WTC11 (cell line): ENCODE results near the gene KPNA4. TPM values are rescaled to one million over a fixed set of nuclear protein-coding genes. Genes with fewer than 3 reads are reported as not detected.

Experiments used
- ATAC-seq: fragments of 200-7000 bp; cut with Tn5 transposase; 2 replicates; pipeline ENCODE4 v1.10.0; 2021; ENCODE audit warnings: mild to moderate bottlenecking, moderate library complexity
- CTCF ChIA-PET: fragments of 300-600 bp; sonication (Branson Sonifier 250); formaldehyde crosslinking; loops from one replicate; lab custom pipeline; 2021; ENCODE audit warnings: antibody characterized with exemption; lab: Charles Lee
- POLR2A ChIA-PET: fragments of 350-600 bp; sonication (Branson Sonifier 250); formaldehyde crosslinking; loops from one replicate; lab custom pipeline; 2021; ENCODE audit warnings: antibody characterized with exemption; lab: Charles Lee
- DNase-seq: peaks from one replicate; pipeline ENCODE4 v3.0.0; 2021; ENCODE audit warnings: low spot score
- H3K27ac Mint-ChIP-seq: 2 replicates; pipeline ENCODE4 v1.8.0; 2021; ENCODE audit warnings: mixed read lengths
- H3K27me3 Mint-ChIP-seq: 2 replicates; pipeline ENCODE4 v1.8.0; 2021; ENCODE audit warnings: low read depth, mild to moderate bottlenecking, moderate library complexity, mixed read lengths
- H3K36me3 Mint-ChIP-seq: 2 replicates; pipeline ENCODE4 v1.8.0; 2021; ENCODE audit warnings: mixed read lengths
- H3K4me1 Mint-ChIP-seq: 2 replicates; pipeline ENCODE4 v1.8.0; 2022; ENCODE audit warnings: mixed read lengths
- H3K4me3 Mint-ChIP-seq: 2 replicates; pipeline ENCODE4 v1.8.0; 2021; ENCODE audit warnings: mild to moderate bottlenecking, moderate library complexity, mixed read lengths
- H3K9me3 Mint-ChIP-seq: 2 replicates; pipeline ENCODE4 v1.8.0; 2021; ENCODE audit warnings: mixed read lengths
- ARID4B ChIP-seq: sonication (generic); formaldehyde crosslinking; IDR thresholded peaks from 2 replicates; pipeline ENCODE4 v1.8.0; 2023; ENCODE audit warnings: missing genetic modification reagents, mild to moderate bottlenecking, borderline replicate concordance
- CBFB ChIP-seq: sonication (generic); formaldehyde crosslinking; IDR thresholded peaks from 2 replicates; pipeline ENCODE4 v1.8.1; 2022; ENCODE audit warnings: mild to moderate bottlenecking, low read depth, missing genetic modification reagents
- CDX4 ChIP-seq: fragments of 250-450 bp; sonication (Bioruptor Pico); IDR thresholded peaks from 2 replicates; pipeline ENCODE4 v1.9.0; 2021; ENCODE audit warnings: moderate library complexity, mild to moderate bottlenecking, inconsistent platforms, borderline replicate concordance
- CTCF ChIP-seq: fragments of 200-600 bp; IDR thresholded peaks from 2 replicates; pipeline ENCODE4 v1.8.0; 2022; ENCODE audit warnings: antibody characterized with exemption
- ERG ChIP-seq: fragments of 250-450 bp; sonication (Bioruptor Pico); IDR thresholded peaks from 2 replicates; pipeline ENCODE4 v1.8.0; 2021; ENCODE audit warnings: mild to moderate bottlenecking
- ETV6 ChIP-seq: sonication (generic); formaldehyde crosslinking; IDR thresholded peaks from 2 replicates; pipeline ENCODE4 v1.8.1; 2022; ENCODE audit warnings: mild to moderate bottlenecking, missing genetic modification reagents
- FOXP1 ChIP-seq: sonication (generic); formaldehyde crosslinking; IDR thresholded peaks from 2 replicates; pipeline ENCODE4 v1.8.0; 2022; ENCODE audit warnings: missing genetic modification reagents, mild to moderate bottlenecking, moderate library complexity, borderline replicate concordance
- GRHL2 ChIP-seq: fragments of 250-450 bp; sonication (Bioruptor Pico); IDR thresholded peaks from 2 replicates; pipeline ENCODE4 v1.8.0; 2022; ENCODE audit warnings: mild to moderate bottlenecking, moderate library complexity; ENCODE audit not compliant: insufficient replicate concordance, severe bottlenecking
- GTF2I ChIP-seq: fragments of 250-450 bp; sonication (Bioruptor Pico); conservative IDR thresholded peaks from 2 replicates; pipeline ENCODE4 v1.4.0; 2021; ENCODE audit warnings: mild to moderate bottlenecking
- IRF2 ChIP-seq: sonication (generic); formaldehyde crosslinking; IDR thresholded peaks from 2 replicates; pipeline ENCODE4 v1.8.0; 2022; ENCODE audit warnings: low read depth, missing genetic modification reagents, borderline replicate concordance
- KAT7 ChIP-seq: sonication (generic); formaldehyde crosslinking; IDR thresholded peaks from 2 replicates; pipeline ENCODE4 v1.8.1; 2023; ENCODE audit warnings: missing genetic modification reagents, mild to moderate bottlenecking, borderline replicate concordance
- NR1H2 ChIP-seq: sonication (generic); formaldehyde crosslinking; IDR thresholded peaks from 2 replicates; pipeline ENCODE4 v1.9.0; 2021; ENCODE audit warnings: mild to moderate bottlenecking, moderate library complexity, missing genetic modification reagents
- NR2C2 ChIP-seq: sonication (generic); formaldehyde crosslinking; IDR thresholded peaks from 2 replicates; pipeline ENCODE4 v1.8.0; 2022; ENCODE audit warnings: mild to moderate bottlenecking, missing genetic modification reagents
- NR3C1 ChIP-seq: sonication (generic); formaldehyde crosslinking; conservative IDR thresholded peaks from 2 replicates; pipeline ENCODE4 v1.8.1; 2023; ENCODE audit warnings: low read depth, mild to moderate bottlenecking, missing genetic modification reagents
- SMAD3 ChIP-seq: sonication (generic); formaldehyde crosslinking; IDR thresholded peaks from 2 replicates; pipeline ENCODE4 v1.8.0; 2022; ENCODE audit warnings: missing genetic modification reagents, mild to moderate bottlenecking, borderline replicate concordance
- SMAD4 ChIP-seq: sonication (generic); formaldehyde crosslinking; IDR thresholded peaks from 2 replicates; pipeline ENCODE4 v1.8.0; 2022; ENCODE audit warnings: mild to moderate bottlenecking, missing genetic modification reagents
- ZMAT4 ChIP-seq: fragments of 250-450 bp; sonication (Bioruptor Pico); IDR thresholded peaks from 2 replicates; pipeline ENCODE4 v1.9.0; 2021; ENCODE audit warnings: mild to moderate bottlenecking
- ZNF232 ChIP-seq: sonication (generic); formaldehyde crosslinking; IDR thresholded peaks from 2 replicates; pipeline ENCODE4 v1.8.0; 2022; ENCODE audit warnings: mild to moderate bottlenecking, missing genetic modification reagents
- ZNF263 ChIP-seq: sonication (generic); formaldehyde crosslinking; IDR thresholded peaks from 2 replicates; pipeline ENCODE4 v1.8.1; 2022; ENCODE audit warnings: low read depth, mild to moderate bottlenecking, moderate library complexity, missing genetic modification reagents
- ZNF396 ChIP-seq: fragments of 250-450 bp; sonication (Bioruptor Pico); IDR thresholded peaks from 2 replicates; pipeline ENCODE4 v1.8.0; 2021; ENCODE audit warnings: mild to moderate bottlenecking, moderate library complexity, borderline replicate concordance
- ZNF416 ChIP-seq: fragments of 250-450 bp; sonication (Bioruptor Pico); IDR thresholded peaks from 2 replicates; pipeline ENCODE4 v1.9.0; 2021; ENCODE audit warnings: mild to moderate bottlenecking, inconsistent platforms
- ZNF512 ChIP-seq: sonication (generic); formaldehyde crosslinking; IDR thresholded peaks from 2 replicates; pipeline ENCODE4 v1.8.1; 2022; ENCODE audit warnings: missing genetic modification reagents, borderline replicate concordance
- total RNA-seq: library from RNA; stranded (reverse); gene quantifications from 3 replicates; pipeline ENCODE4 v1.2.3, GENCODE V29; 2021
- TF ChIP-seq, protein P1 (sequence below): sonication (generic); formaldehyde crosslinking; IDR thresholded peaks from 2 replicates; pipeline ENCODE4 v1.8.1; 2023; ENCODE audit warnings: mild to moderate bottlenecking, moderate library complexity, missing genetic modification reagents

Gene KPNA4
- total RNA-seq, 1 experiment from 2014 or later: 52.2 TPM

- no peak overlapping the region for H3K4me3 Mint-ChIP-seq
- no peak for DNase-seq
- TF ChIP-seq, protein P1, sequence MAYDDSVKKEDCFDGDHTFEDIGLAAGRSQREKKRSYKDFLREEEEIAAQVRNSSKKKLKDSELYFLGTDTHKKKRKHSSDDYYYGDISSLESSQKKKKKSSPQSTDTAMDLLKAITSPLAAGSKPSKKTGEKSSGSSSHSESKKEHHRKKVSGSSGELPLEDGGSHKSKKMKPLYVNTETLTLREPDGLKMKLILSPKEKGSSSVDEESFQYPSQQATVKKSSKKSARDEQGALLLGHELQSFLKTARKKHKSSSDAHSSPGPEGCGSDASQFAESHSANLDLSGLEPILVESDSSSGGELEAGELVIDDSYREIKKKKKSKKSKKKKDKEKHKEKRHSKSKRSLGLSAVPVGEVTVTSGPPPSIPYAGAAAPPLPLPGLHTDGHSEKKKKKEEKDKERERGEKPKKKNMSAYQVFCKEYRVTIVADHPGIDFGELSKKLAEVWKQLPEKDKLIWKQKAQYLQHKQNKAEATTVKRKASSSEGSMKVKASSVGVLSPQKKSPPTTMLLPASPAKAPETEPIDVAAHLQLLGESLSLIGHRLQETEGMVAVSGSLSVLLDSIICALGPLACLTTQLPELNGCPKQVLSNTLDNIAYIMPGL (CRISPR knock-in tag): no peak
- TF ChIP-seq GRHL2 (CRISPR knock-in tag): no peak
- TF ChIP-seq NR2C2 (CRISPR knock-in tag): no peak
- no peak for TF ChIP-seq NR3C1 (CRISPR knock-in tag)
- no peak for TF ChIP-seq KAT7
- no peak for TF ChIP-seq CBFB (CRISPR knock-in tag)
- TF ChIP-seq IRF2 (CRISPR knock-in tag): no peak
- no peak for TF ChIP-seq CTCF
- TF ChIP-seq ZNF263 (CRISPR knock-in tag): no peak
- no peak for TF ChIP-seq SMAD3
- TF ChIP-seq ETV6 (CRISPR knock-in tag): no peak
- TF ChIP-seq ERG (CRISPR knock-in tag): no peak
- no peak for TF ChIP-seq NR1H2
- no peak for TF ChIP-seq ZNF232
- no peak for TF ChIP-seq ZMAT4 (CRISPR knock-in tag)
- no peak for TF ChIP-seq CDX4
- TF ChIP-seq GTF2I (CRISPR knock-in tag): no peak
- TF ChIP-seq ZNF396 (CRISPR knock-in tag): no peak
- TF ChIP-seq ZNF416 (CRISPR knock-in tag): no peak
- no peak for TF ChIP-seq FOXP1 (CRISPR knock-in tag)
- TF ChIP-seq, all 79 proteins: peak for 0
- Mint-ChIP-seq H3K27me3 (peaks cover 20% of the 10 kb centered on the region), H3K36me3 (no peaks in the 10 kb centered on the region), H3K4me1 (0 out of 2 replicates have a peak, but pooled peaks cover 2% of the 10 kb centered on the region), H3K9me3 (peaks cover 7% of the 10 kb centered on the region), H3K27ac (no peak overlapping the region)
- ChIA-PET CTCF (no interaction called here), POLR2A (interaction anchor here (0.7 kb wide), 1 partner anchor 464 kb away, joined by 3 read pairs; no protein-coding TSS in a partner anchor)
- ATAC-seq: no peak
Observed at GRCh38 chr3:160455846-160456245, 109.5 kb downstream of the KPNA4 start.

- no peak overlapping the region for H3K4me3 Mint-ChIP-seq
- no peak for TF ChIP-seq ARID4B (CRISPR knock-in tag)
- TF ChIP-seq SMAD4 (CRISPR knock-in tag): no peak
- no peak for TF ChIP-seq ZNF512
Observed at GRCh38 chr3:160454995-160455394, 110.4 kb downstream of the KPNA4 start.

More at GRCh38 chr3:160454995-160455394, 110.4 kb downstream of the KPNA4 start:
- Mint-ChIP-seq H3K36me3 (no peaks in the 10 kb centered on the region), H3K27me3 (peaks cover 18% of the 10 kb centered on the region), H3K4me1 (peaks cover 8% of the 10 kb centered on the region), H3K27ac (no peak overlapping the region), H3K9me3 (peaks cover 6% of the 10 kb centered on the region)
- CTCF ChIA-PET: no interaction called here
- no peak for DNase-seq
- no peak for ATAC-seq
- POLR2A ChIA-PET: no interaction called here
